Measurements from ENCODE around the gene DTX2.

DNA sequence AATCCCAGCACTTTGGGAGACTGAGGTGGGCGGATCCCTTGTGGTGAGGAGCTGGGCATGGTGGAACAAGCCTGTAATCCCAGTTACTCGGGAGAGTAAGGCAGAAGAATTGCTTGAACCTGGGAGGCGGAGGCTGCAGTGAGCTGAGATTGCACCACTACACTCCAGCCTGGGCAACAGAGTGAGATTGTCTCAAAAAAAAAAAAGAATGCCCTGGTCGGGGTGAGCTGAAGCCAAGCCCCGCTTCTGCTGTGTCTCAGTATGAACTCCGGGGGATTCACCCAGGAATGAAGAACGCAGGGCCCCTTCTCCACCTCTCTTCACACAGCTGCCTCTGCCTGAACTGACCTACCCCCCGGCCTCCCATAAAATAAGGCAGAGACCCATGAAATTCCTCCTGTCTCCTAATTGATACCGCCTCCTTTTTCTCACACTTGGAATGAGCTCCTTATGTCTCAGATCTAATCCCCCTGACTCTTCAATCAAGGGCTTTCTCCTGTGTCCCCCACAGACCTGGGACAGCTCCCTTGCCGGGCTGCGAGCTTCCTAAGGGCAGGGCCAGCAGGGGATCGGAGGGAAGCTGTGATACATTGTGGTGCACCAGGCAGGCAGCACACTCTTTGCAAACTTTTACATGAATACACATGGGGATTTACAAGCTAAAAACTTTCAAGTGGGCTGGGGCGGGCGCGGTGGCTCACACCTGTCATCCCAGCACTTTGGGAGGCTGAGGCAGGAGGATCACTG lies 37.7 kb upstream of the DTX2 start:
- TF ChIP-seq, protein P1, sequence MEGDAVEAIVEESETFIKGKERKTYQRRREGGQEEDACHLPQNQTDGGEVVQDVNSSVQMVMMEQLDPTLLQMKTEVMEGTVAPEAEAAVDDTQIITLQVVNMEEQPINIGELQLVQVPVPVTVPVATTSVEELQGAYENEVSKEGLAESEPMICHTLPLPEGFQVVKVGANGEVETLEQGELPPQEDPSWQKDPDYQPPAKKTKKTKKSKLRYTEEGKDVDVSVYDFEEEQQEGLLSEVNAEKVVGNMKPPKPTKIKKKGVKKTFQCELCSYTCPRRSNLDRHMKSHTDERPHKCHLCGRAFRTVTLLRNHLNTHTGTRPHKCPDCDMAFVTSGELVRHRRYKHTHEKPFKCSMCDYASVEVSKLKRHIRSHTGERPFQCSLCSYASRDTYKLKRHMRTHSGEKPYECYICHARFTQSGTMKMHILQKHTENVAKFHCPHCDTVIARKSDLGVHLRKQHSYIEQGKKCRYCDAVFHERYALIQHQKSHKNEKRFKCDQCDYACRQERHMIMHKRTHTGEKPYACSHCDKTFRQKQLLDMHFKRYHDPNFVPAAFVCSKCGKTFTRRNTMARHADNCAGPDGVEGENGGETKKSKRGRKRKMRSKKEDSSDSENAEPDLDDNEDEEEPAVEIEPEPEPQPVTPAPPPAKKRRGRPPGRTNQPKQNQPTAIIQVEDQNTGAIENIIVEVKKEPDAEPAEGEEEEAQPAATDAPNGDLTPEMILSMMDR (IDR thresholded peaks at IDR 0.05; ENCODE audit: low read depth, low read length) = no peak
- no peak for TF ChIP-seq POLR2A (IDR thresholded peaks at IDR 0.05; ENCODE audit: extremely low read depth, insufficient read length)
